GM12878 (cell line): ENCODE results near the gene TFDP1. TPM values are rescaled to one million over a fixed set of nuclear protein-coding genes. Genes with fewer than 3 reads are reported as not detected.
A peak's percentile ranks its signal among the peaks of the same experiment; 100 is the strongest.

ENCODE experiments used
- ATAC-seq: fragments of 200-7000 bp; cut with Tn5 transposase; 3 replicates; pipeline ENCODE4 v1.9.1; 2020; ENCODE audit warnings: mild to moderate bottlenecking, moderate library complexity
- BruUV-seq: library from RNA; stranded (reverse); fragments of 400-500 nt; replicated peaks from 2 replicates; lab custom pipeline; 2021; lab: Mats Ljungman, UMichigan
- CTCF ChIA-PET: fragments of 300-600 bp; sonication (Branson Sonifier 250); formaldehyde crosslinking; extraction: SDS; loops from one replicate; lab custom pipeline; 2021; ENCODE audit warnings: inconsistent platforms; lab: Yijun Ruan, JAX
- POLR2A ChIA-PET: fragments of 350-600 bp; formaldehyde crosslinking; extraction: SDS; loops from one replicate; lab custom pipeline; 2021; ENCODE audit warnings: inconsistent platforms; lab: Charles Lee
- RAD21 ChIA-PET: fragments of 300-600 bp; sonication (Branson Sonifier 250); formaldehyde crosslinking; loops from one replicate; lab custom pipeline; 2023; ENCODE audit warnings: antibody characterized with exemption; ENCODE audit not compliant: unreplicated experiment; lab: Charles Lee
- SMC1A ChIA-PET: fragments of 300-600 bp; sonication (Branson Sonifier 250); formaldehyde crosslinking; loops from one replicate; lab custom pipeline; 2023; ENCODE audit not compliant: unreplicated experiment, uncharacterized antibody; lab: Charles Lee
- DNase-seq: peaks from one replicate; pipeline ENCODE4 v3.0.0-alpha.2; 2011; ENCODE audit warnings: low read depth, low spot score
- FAIRE-seq: peaks from 3 replicates; lab custom pipeline; 2011; peaks lifted over from hg19 to GRCh38; lab: Jason Lieb, UNC
- H2AFZ ChIP-seq: 2 replicates; pipeline ENCODE4 v1.6.0; 2011; ENCODE audit warnings: low read depth, low read length, control low read depth; ENCODE audit not compliant: control insufficient read depth
- H3K27ac ChIP-seq: 2 replicates; pipeline ENCODE4 v1.5.1; 2011; ENCODE audit warnings: control low read depth; ENCODE audit not compliant: control insufficient read depth, insufficient read depth
- H3K27me3 ChIP-seq, 2 experiments: replicated peaks in 1 of 2; 2 replicates each; pipeline versions ENCODE4 v1.6.0 to v1.6.1; 2011; ENCODE audit warnings: low read length in 1 of 2; ENCODE audit not compliant: control insufficient read depth in 2 of 2, insufficient read depth in 2 of 2
- H3K36me3 ChIP-seq, 2 experiments: 2 replicates each; pipeline ENCODE4 v1.5.1; 2011; ENCODE audit warnings: low read length in 1 of 2; ENCODE audit not compliant: control insufficient read depth in 2 of 2, insufficient read depth in 2 of 2
- H3K4me1 ChIP-seq: 2 replicates; pipeline ENCODE4 v1.6.1; 2011; ENCODE audit warnings: mild to moderate bottlenecking, low read length, moderate library complexity, mixed read lengths; ENCODE audit not compliant: control insufficient read depth, insufficient read depth
- H3K4me2 ChIP-seq: 2 replicates; pipeline ENCODE4 v1.6.0; 2011; ENCODE audit warnings: control low read depth; ENCODE audit not compliant: control insufficient read depth, insufficient read depth
- H3K4me3 ChIP-seq: fragments of 200-600 bp; sonication (generic); 2 replicates; pipeline ENCODE4 v1.5.1; 2016
- H3K79me2 ChIP-seq: 2 replicates; pipeline ENCODE4 v1.6.0; 2011; ENCODE audit warnings: low read length; ENCODE audit not compliant: control insufficient read depth, insufficient read depth
- H3K9ac ChIP-seq: 2 replicates; pipeline ENCODE4 v1.8.0; 2011; ENCODE audit warnings: low read length, control low read depth, mixed read lengths; ENCODE audit not compliant: control insufficient read depth, insufficient read depth
- H3K9me3 ChIP-seq: replicated peaks from 3 replicates; pipeline ENCODE4 v1.5.1; 2011; ENCODE audit warnings: mild to moderate bottlenecking, low read length; ENCODE audit not compliant: control insufficient read depth, insufficient read depth
- H4K20me1 ChIP-seq: 2 replicates; pipeline ENCODE4 v1.6.0; 2011; ENCODE audit not compliant: control insufficient read depth, insufficient read depth
- POLR2A ChIP-seq: IDR thresholded peaks from 2 replicates; pipeline ENCODE4 v1.6.1; 2011; ENCODE audit warnings: low read depth, mild to moderate bottlenecking, low read length
- RBBP5 ChIP-seq: fragments of 200-600 bp; sonication (generic); conservative IDR thresholded peaks from 2 replicates; pipeline ENCODE4 v1.6.1; 2016
- SMAD1 ChIP-seq: fragments of 450-650 bp; IDR thresholded peaks from 2 replicates; pipeline ENCODE4 v1.6.1; 2018; ENCODE audit warnings: mild to moderate bottlenecking, low read depth; ENCODE audit not compliant: partially characterized antibody
- WGBS: methylation state at CpG from one replicate; pipeline ENCODE4 v1.1.6; 2016; ENCODE audit warnings: low lambda C conversion rate; ENCODE audit not compliant: insufficient replicate concordance, insufficient coverage; ENCODE audit errors: missing lambda C conversion rate; 5-methylcytosine and 5-hydroxymethylcytosine counted together
- in situ Hi-C: fragments of 300-500 bp; cut with MboI; formaldehyde crosslinking; loops from 9 replicates; pipeline ENCODE4 v1.14.3; 2018; ENCODE audit warnings: mixed read lengths
- intact Hi-C: fragments of 100-400 bp; cut with micrococcal nuclease; formaldehyde crosslinking; loops from one replicate; pipeline ENCODE4 v1.14.2; 2022; ENCODE audit not compliant: unreplicated experiment
- polyA plus RNA-seq, 11 experiments: library from polyadenylated mRNA; depleted of rRNA in 4 of 11; unstranded in 6 of 11; stranded (reverse) in 5 of 11; fragments of >200 nt; fragmentation: Nextera tagmentation in 4 of 11; fragmentation: Illumina TruSeq in 1 of 11; extraction: Ambion mirVana in 4 of 11; extraction: Trizol in 1 of 11; gene quantifications; 1 replicate in 1 of 11; 2 replicates in 10 of 11; pipeline versions ENCODE4 v1.2.1 to v1.2.3, GENCODE V29; 2011 to 2016; ENCODE audit warnings: inconsistent platforms in 2 of 11, missing spikeins in 2 of 11, low read depth in 1 of 11
- total RNA-seq, 4 experiments: library from RNA; depleted of rRNA in 3 of 4; stranded (reverse); fragments of >200 nt in 3 of 4; fragmentation: Illumina TruSeq in 1 of 4; extraction: Trizol in 1 of 4; gene quantifications; 2 replicates each; pipeline versions ENCODE4 v1.2.1 to v1.2.3, GENCODE V29; 2013 to 2021
- TF ChIP-seq, protein P1 (sequence below): IDR thresholded peaks from 2 replicates; pipeline ENCODE4 v1.6.1; 2012; ENCODE audit warnings: mild to moderate bottlenecking, low read depth, low read length
- TF ChIP-seq, protein P2 (sequence below): IDR thresholded peaks from 2 replicates; pipeline ENCODE4 v1.6.1; 2012; ENCODE audit warnings: low read depth, low read length, improper control_type of control experiment

TFDP1 gene
- total and polyA plus RNA-seq, 10 of the 15 experiments (the other 5 are each of a cell fraction or from before 2014, with no cell fraction given) = 37.7 to 254 (median 119) TPM

DNA sequence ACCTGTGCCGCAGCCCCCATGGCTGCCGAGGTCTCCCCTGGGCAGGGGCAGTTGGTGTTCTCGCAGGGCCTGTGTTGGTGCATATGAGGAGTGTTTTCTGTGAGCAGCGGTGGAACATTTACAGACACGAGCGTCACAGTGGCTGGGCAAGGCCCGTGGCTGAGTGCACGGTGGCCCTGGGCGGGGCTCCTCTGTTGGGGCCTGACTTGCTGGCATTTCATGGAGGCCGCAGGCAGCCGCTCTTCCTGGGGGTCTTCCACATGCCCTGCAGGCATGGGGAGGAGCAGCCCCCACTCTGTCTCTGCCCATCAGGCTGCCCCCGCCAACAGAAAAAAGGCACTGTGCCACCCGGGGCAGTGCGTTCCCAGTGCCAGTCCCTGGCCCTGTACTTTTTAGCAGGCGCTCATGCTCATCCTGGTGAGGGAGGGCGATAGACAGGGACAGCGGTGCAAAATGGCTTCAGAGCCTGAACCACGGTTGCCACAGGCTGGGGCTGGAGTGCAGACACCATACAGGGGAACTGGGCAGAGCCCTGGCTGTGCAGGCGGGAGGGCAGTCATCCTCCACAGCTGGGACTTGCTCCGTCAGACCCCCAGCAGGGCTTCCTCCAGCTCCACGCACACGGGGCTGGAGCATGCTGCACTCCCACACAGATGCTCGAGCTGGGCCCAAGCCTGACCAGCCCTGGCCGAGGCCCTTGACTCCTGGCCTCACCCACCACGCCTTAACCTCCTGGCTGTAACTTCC is 23.5 kb downstream of the TFDP1 start:
- TF ChIP-seq, protein P1, sequence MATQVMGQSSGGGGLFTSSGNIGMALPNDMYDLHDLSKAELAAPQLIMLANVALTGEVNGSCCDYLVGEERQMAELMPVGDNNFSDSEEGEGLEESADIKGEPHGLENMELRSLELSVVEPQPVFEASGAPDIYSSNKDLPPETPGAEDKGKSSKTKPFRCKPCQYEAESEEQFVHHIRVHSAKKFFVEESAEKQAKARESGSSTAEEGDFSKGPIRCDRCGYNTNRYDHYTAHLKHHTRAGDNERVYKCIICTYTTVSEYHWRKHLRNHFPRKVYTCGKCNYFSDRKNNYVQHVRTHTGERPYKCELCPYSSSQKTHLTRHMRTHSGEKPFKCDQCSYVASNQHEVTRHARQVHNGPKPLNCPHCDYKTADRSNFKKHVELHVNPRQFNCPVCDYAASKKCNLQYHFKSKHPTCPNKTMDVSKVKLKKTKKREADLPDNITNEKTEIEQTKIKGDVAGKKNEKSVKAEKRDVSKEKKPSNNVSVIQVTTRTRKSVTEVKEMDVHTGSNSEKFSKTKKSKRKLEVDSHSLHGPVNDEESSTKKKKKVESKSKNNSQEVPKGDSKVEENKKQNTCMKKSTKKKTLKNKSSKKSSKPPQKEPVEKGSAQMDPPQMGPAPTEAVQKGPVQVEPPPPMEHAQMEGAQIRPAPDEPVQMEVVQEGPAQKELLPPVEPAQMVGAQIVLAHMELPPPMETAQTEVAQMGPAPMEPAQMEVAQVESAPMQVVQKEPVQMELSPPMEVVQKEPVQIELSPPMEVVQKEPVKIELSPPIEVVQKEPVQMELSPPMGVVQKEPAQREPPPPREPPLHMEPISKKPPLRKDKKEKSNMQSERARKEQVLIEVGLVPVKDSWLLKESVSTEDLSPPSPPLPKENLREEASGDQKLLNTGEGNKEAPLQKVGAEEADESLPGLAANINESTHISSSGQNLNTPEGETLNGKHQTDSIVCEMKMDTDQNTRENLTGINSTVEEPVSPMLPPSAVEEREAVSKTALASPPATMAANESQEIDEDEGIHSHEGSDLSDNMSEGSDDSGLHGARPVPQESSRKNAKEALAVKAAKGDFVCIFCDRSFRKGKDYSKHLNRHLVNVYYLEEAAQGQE = no peak
- TF ChIP-seq RBBP5 = no peak
- TF ChIP-seq SMAD1 = no peak
- TF ChIP-seq POLR2A = peak; percentile 21; the same call in 1 of the 2 replicates
- TF ChIP-seq, protein P2, sequence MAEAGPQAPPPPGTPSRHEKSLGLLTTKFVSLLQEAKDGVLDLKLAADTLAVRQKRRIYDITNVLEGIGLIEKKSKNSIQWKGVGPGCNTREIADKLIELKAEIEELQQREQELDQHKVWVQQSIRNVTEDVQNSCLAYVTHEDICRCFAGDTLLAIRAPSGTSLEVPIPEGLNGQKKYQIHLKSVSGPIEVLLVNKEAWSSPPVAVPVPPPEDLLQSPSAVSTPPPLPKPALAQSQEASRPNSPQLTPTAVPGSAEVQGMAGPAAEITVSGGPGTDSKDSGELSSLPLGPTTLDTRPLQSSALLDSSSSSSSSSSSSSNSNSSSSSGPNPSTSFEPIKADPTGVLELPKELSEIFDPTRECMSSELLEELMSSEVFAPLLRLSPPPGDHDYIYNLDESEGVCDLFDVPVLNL = no peak
- ATAC-seq (no peak), FAIRE-seq (no peak), DNase-seq (no peak)
- in situ Hi-C loops (no loop called here), intact Hi-C loops (no loop called here)
- peaks cover 3% of the 10 kb centered on the region; the same call in 1 of the 2 replicates for H3K4me1 ChIP-seq
- H3K79me2 ChIP-seq = peaks cover 25% of the 10 kb centered on the region
- peaks cover 3% of the 10 kb centered on the region; the same call in 1 of the 2 replicates for H4K20me1 ChIP-seq
- no peak overlapping the region for H3K27ac ChIP-seq
- H3K4me3 ChIP-seq = no peak overlapping the region
- H3K27me3 ChIP-seq = no peaks in the 10 kb centered on the region
- POLR2A ChIA-PET = no interaction called here
- H3K36me3 ChIP-seq = peaks cover 17 to 19% of the 10 kb centered on the region in 2 experiments; a peak in 3 of 4 replicates
- no TSS peak for BruUV-seq
- H3K4me2 ChIP-seq = no peak overlapping the region
- no peaks in the 10 kb centered on the region for H3K9me3 ChIP-seq
- SMC1A ChIA-PET = no interaction called here
- RAD21 ChIA-PET = no interaction called here
- CTCF ChIA-PET = no interaction called here
- WGBS = 90% methylated on average over 25 of the region's 25 CpGs
- H2AFZ ChIP-seq = no peak overlapping the region
- no peak overlapping the region for H3K9ac ChIP-seq
